HEK293T (cell line): ENCODE results near the gene FANCE.

Source experiments
- CTCF ChIA-PET: fragments of 350-600 bp; formaldehyde crosslinking; extraction: SDS; loops from one replicate; lab custom pipeline; 2021; ENCODE audit warnings: antibody characterized with exemption, inconsistent platforms; lab: Yijun Ruan, JAX
- POLR2A ChIA-PET: fragments of 350-600 bp; formaldehyde crosslinking; extraction: SDS; loops from one replicate; lab custom pipeline; 2020; ENCODE audit warnings: antibody characterized with exemption, inconsistent platforms; lab: Yijun Ruan, JAX
- DNase-seq: peaks from one replicate; pipeline ENCODE4 v3.0.0; 2012; ENCODE audit warnings: mixed read lengths; ENCODE audit errors: extremely low spot score
- ARNT ChIP-seq: fragments of 450-650 bp; IDR thresholded peaks from 2 replicates; pipeline ENCODE4 v1.6.1; 2017; ENCODE audit warnings: mild to moderate bottlenecking
- BHLHE40 ChIP-seq: fragments of 450-650 bp; IDR thresholded peaks from 2 replicates; pipeline ENCODE4 v1.6.1; 2016; ENCODE audit warnings: mild to moderate bottlenecking, moderate library complexity, borderline replicate concordance
- CTBP1 ChIP-seq: fragments of 450-650 bp; IDR thresholded peaks from 2 replicates; pipeline ENCODE4 v1.6.1; 2016; ENCODE audit warnings: borderline replicate concordance
- ELF4 ChIP-seq: fragments of 450-650 bp; IDR thresholded peaks from 2 replicates; pipeline ENCODE4 v1.6.1; 2017; ENCODE audit warnings: antibody characterized with exemption
- FOXA1 ChIP-seq: fragments of 450-650 bp; IDR thresholded peaks from 2 replicates; pipeline ENCODE4 v1.6.1; 2016; ENCODE audit warnings: mild to moderate bottlenecking
- FOXK2 ChIP-seq: fragments of 450-650 bp; IDR thresholded peaks from 2 replicates; pipeline ENCODE4 v1.6.1; 2016; ENCODE audit warnings: mild to moderate bottlenecking
- FOXM1 ChIP-seq: fragments of 450-650 bp; IDR thresholded peaks from 2 replicates; pipeline ENCODE4 v1.6.1; 2017; ENCODE audit warnings: mild to moderate bottlenecking, borderline replicate concordance
- HDGF ChIP-seq: fragments of 450-650 bp; IDR thresholded peaks from 2 replicates; pipeline ENCODE4 v1.6.1; 2017; ENCODE audit warnings: antibody characterized with exemption, borderline replicate concordance
- L3MBTL2 ChIP-seq: fragments of 450-650 bp; conservative IDR thresholded peaks from 2 replicates; pipeline ENCODE4 v1.6.1; 2016; ENCODE audit warnings: mild to moderate bottlenecking
- LEF1 ChIP-seq: fragments of 450-650 bp; IDR thresholded peaks from 2 replicates; pipeline ENCODE4 v1.6.1; 2017; ENCODE audit warnings: mild to moderate bottlenecking, borderline replicate concordance
- NFRKB ChIP-seq: fragments of 450-650 bp; IDR thresholded peaks from 2 replicates; pipeline ENCODE4 v1.6.1; 2016; ENCODE audit warnings: mild to moderate bottlenecking, moderate library complexity
- SP1 ChIP-seq: fragments of 450-650 bp; IDR thresholded peaks from 2 replicates; pipeline ENCODE4 v1.6.1; 2017
- SUZ12 ChIP-seq: fragments of 450-650 bp; IDR thresholded peaks from 2 replicates; pipeline ENCODE4 v1.6.1; 2016; ENCODE audit warnings: mild to moderate bottlenecking
- TARDBP ChIP-seq: fragments of 450-650 bp; IDR thresholded peaks from 2 replicates; pipeline ENCODE4 v1.6.1; 2016
- ZNF384 ChIP-seq: fragments of 450-650 bp; IDR thresholded peaks from 2 replicates; pipeline ENCODE4 v1.6.1; 2016
- TF ChIP-seq, protein P1 (sequence below): fragments of 450-650 bp; IDR thresholded peaks from 2 replicates; pipeline ENCODE4 v1.6.1; 2016

FANCE gene

DNA sequence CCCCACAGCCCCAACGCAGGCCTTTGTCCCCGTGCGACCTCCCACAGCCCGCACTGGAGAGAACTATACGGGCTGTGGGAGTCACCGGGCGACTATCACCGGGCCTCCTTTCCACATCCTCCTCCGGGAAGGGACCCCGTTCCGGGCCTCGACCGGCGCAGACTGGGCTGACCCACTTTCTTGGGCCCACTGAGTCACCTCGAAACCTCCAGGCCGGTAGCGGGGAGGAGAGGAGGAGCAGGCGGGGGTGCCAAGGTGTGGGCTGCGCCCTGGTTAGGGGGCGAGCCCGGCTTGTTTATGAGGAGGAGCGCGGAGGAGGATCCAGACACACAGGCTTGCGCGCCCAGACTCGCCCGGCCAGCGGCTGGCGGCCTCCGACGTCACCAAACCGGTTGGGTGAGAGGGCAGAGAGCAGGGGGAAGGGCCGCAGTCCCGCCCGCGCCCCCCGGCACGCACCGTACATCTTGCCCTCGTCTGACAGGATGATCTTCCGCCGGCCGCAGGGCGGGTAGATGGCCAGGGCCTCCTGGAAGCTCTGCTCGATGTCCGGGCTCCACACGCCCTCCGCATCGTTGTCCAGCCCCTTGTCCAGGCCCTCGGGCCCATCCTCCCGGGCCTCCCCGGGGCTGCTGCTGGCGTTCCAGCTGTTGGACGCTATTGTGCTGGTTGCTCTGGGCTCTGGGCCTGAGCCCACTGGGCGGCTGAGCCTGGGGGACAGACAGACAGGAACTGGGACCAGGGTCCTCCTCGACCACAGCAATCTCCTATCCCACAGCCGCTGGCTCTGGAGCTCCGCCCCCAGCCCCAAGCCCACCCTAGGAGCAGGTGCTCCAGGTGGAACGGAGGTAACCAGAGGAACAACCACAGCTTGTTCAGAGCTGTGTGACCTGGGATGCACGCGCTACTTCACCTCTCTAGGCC lies 34.1 kb downstream of the FANCE start:
- no peak for DNase-seq
- ChIA-PET POLR2A (no interaction called here), CTCF (no interaction called here)
- TF ChIP-seq ZNF384 (no peak), FOXA1 (no peak), L3MBTL2 (no peak), FOXK2 (no peak), HDGF (no peak)
- TF ChIP-seq, protein P1, sequence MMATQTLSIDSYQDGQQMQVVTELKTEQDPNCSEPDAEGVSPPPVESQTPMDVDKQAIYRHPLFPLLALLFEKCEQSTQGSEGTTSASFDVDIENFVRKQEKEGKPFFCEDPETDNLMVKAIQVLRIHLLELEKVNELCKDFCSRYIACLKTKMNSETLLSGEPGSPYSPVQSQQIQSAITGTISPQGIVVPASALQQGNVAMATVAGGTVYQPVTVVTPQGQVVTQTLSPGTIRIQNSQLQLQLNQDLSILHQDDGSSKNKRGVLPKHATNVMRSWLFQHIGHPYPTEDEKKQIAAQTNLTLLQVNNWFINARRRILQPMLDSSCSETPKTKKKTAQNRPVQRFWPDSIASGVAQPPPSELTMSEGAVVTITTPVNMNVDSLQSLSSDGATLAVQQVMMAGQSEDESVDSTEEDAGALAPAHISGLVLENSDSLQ: no peak

DNA sequence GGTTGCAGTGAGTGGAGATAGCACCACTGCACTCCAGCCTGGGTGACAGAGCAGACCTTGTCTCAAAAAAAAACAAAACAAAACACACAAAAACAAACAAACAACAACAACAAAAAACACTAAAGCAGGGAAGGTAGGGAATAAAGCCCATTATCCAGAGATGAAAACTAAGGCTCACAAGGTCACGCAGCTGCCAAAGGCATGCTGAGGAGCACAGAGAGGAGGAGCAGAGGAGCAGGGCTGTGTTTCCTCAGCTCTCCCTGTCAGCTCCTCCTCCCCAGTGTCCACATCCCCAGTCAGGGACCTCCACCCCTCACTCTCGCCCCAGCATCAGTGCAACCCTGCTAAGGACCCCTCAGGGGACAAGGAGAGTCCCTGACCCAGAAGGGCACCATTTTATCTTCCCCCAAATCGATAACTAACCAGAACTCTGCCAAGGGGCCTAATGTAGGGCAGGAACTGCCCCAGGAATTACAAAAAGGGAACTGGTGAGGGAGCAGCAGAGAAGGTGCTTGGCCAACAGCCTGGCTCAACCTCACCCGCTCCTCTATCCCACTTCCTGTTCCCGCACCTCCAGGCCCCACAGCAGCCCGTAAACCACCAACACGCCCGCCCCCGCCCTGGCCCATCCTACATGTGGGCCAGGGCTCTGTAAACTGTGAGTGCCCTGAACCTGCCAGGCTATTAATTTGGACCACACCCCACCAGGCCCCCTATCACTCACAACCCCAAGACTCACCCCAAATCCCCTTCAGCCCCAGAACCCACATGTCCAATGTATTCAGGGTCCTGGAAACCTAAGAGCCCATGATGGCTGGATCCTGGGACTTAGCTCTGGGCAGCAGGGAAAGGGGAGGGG lies 35.7 kb downstream of the FANCE start:
- CTCF ChIA-PET: interaction anchor here (0.6 to 0.9 kb wide), 2 partner anchors 20 to 1073 kb away, joined by 3 to 11 read pairs; partner anchors contain the start of gene RPL10A
- no peak for DNase-seq
- TF ChIP-seq, protein P1: no peak
- no peak for TF ChIP-seq L3MBTL2
- no peak for TF ChIP-seq FOXM1
- no peak for TF ChIP-seq BHLHE40
- TF ChIP-seq ZNF384: no peak
- no peak for TF ChIP-seq NFRKB
- TF ChIP-seq ARNT: no peak
- TF ChIP-seq TARDBP: no peak
- no peak for TF ChIP-seq ELF4
- TF ChIP-seq HDGF: no peak
- TF ChIP-seq SUZ12: no peak
- TF ChIP-seq CTBP1: no peak
- TF ChIP-seq LEF1: no peak
- no peak for TF ChIP-seq FOXA1
- TF ChIP-seq SP1: no peak
- no peak for TF ChIP-seq FOXK2
- POLR2A ChIA-PET: interaction anchor here (0.7 to 1.1 kb wide), 2 partner anchors 17 to 228 kb away, joined by 3 read pairs; partner anchors contain the start of gene ZNF76

DNA sequence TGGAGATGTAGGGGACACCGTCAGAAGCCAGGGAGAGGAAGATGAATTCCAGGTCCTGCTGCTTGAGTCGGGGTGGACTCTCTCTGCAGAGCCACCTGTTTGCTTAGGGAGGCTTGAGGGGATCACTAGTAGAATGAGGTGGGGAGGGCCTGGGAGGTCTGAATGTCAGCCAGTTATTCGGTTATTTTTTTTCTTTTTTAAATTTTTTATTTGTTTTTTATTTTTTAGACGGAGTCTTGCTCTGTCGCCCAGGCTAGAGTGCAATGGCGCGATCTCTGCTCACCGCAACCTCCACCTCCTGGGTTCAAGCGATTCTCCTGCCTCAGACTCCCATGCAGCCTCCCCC lies 36.4 kb downstream of the FANCE start:
- ChIA-PET POLR2A (interaction anchor here (0.7 to 1.1 kb wide), 2 partner anchors 17 to 229 kb away, joined by 3 read pairs; partner anchors contain the start of gene ZNF76), CTCF (interaction anchor here (0.6 kb wide), 1 partner anchor 1073 kb away, joined by 11 read pairs; no protein-coding TSS in a partner anchor)
- no peak for TF ChIP-seq TARDBP
- no peak for TF ChIP-seq ARNT
- TF ChIP-seq FOXM1: no peak
- no peak for TF ChIP-seq BHLHE40
- DNase-seq: no peak

DNA sequence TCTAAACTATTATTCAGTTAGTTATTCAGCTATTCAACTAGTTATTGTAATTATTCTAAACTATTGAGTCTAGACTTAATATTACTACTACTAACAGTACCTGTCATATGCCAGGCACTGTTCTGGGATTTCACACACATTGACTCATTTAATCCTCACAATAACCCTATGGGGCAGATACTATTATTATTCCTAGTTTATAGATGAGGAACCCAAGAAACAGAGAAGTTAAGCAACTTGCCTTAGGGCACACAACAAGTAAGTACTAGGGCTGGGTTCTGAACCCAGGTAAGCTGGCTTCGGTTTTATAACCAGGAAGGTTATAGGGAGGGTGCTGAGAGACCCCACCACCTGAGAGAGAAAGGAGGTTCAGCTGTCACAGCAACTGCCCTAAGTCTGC lies 36.9 kb downstream of the FANCE start:
- TF ChIP-seq, protein P1: no peak
- TF ChIP-seq SP1: no peak
- no peak for TF ChIP-seq ELF4
- TF ChIP-seq FOXA1: no peak
- TF ChIP-seq NFRKB: no peak
- no peak for TF ChIP-seq ZNF384
- no peak for TF ChIP-seq L3MBTL2
- no peak for TF ChIP-seq ARNT
- no peak for TF ChIP-seq BHLHE40
- TF ChIP-seq HDGF: no peak
- TF ChIP-seq FOXM1: no peak
- no peak for TF ChIP-seq CTBP1
- TF ChIP-seq LEF1: no peak
- no peak for TF ChIP-seq TARDBP
- no peak for TF ChIP-seq SUZ12
- no peak for TF ChIP-seq FOXK2
- ChIA-PET POLR2A (interaction anchor here (0.7 to 1.7 kb wide), 2 partner anchors 16 to 18 kb away, joined by 3 to 8 read pairs; no protein-coding TSS in a partner anchor), CTCF (no interaction called here)
- no peak for DNase-seq

DNA sequence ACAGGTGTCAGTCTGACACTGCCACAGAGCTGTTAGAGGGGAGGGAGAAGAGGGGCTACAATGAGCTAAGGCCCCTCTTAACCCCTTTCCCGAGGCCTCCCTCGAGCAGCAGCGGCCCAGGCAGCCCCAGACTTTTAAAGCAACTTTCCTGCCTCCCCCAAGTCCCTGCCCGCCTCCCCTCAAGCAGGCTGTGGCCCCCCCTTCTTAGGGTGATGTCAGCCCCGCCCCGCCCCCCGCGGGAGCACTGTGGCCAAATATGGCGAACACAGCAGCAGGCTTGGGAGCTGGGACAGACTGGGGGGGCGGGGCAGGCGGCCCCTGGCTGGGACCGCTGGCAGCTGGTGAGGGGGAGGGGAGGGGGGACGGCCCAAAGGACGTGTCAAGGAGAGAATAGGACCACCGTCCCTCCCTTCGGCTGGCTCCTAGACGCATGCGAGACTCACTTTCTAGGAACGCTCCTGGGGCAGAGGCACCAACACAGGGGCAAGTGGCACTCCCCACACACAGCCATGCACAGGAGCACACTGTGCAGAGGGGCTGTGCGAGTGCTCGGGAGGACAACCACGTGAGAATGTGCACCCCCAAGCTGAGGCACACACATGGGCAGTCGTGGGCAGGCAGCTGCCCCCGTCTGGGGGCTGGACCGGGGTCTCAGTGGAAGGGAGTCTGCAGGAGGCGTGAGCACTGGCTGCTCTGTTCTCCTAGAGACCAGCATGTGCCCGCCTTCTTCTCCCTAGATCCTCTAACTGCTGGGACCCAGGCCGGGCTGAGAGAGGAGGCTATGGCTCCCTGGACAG lies 38.1 kb downstream of the FANCE start:
- no peak for DNase-seq
- TF ChIP-seq NFRKB (no peak), SP1 (no peak), FOXA1 (no peak), FOXM1 (no peak), ARNT (no peak), ELF4 (no peak)
- TF ChIP-seq, protein P1: no peak
- CTCF ChIA-PET: no interaction called here
- POLR2A ChIA-PET: interaction anchor here (0.6 to 2.0 kb wide), 4 partner anchors 17 to 1869 kb away, joined by 3 to 8 read pairs (median 5); no protein-coding TSS in a partner anchor
